KBM-7 (cell line): ENCODE measurements around the gene TBC1D14.
"Not testable (repeated sequence)": the region's sequence is repeated elsewhere in the genome, so short reads cannot be mapped to it uniquely, and the experiment has no call there.

ENCODE experiments used
- DNase-seq: peaks from one replicate; pipeline ENCODE4 v3.0.0-alpha.2; 2015
- in situ Hi-C: fragments of 300-500 bp; cut with MboI; formaldehyde crosslinking; loops from 2 replicates; pipeline ENCODE4 v1.14.3; 2020; ENCODE audit warnings: low sequenced_read_pairs, low pct_unique_long_range_greater_than_20kb, mixed read lengths

Gene TBC1D14

GRCh38 chr4:6905516-6906445 lies 3.8 kb upstream of the TBC1D14 start:
- in situ Hi-C loops, result no loop called here
- no peak for DNase-seq

- in situ Hi-C loops, result not testable (repeated sequence)
These were observed 3.1 kb upstream of the TBC1D14 start for GRCh38 chr4:6906486-6906885.

GRCh38 chr4:6907658-6908191 lies 1.9 kb upstream of the TBC1D14 start:
- in situ Hi-C loops, result no loop called here
- DNase-seq, result no peak

More at GRCh38 chr4:6906486-6906885, 3.1 kb upstream of the TBC1D14 start:
- DNase-seq, result not testable (repeated sequence)

DNA sequence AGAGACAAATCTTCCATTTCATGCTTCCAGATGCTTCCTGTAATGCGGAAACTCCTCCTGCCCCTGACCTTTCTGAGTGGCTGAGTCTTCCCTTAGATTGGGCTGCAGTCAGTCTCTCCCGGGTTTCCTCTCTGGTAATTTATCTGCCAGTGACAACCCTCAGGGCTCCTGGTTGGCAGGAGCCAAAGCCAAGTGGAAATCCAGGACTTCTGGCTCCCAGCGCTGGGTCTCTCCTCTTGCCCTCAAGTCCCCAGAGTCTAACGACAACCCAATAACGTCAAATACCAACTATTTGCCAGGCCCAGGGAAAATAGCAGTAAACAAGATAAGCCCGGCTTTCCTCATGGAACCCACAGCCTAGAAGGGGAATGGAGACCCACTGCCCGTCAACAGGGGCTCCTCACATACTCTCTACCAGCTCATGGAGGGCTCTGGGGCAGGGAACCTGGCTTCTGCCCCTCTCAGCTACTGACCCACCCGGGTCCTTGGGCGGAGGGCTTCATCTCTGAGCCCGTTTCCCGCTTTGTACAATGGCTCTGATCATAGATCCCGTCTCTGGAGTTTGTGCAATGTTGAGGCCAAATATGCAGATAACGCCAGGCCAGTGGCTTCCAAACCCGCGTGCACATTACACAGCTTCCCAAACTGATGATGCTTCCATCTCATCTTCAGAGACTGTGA lies 1.1 kb upstream of the TBC1D14 start:
- no peak for DNase-seq
- in situ Hi-C loops, result no loop called here

DNA sequence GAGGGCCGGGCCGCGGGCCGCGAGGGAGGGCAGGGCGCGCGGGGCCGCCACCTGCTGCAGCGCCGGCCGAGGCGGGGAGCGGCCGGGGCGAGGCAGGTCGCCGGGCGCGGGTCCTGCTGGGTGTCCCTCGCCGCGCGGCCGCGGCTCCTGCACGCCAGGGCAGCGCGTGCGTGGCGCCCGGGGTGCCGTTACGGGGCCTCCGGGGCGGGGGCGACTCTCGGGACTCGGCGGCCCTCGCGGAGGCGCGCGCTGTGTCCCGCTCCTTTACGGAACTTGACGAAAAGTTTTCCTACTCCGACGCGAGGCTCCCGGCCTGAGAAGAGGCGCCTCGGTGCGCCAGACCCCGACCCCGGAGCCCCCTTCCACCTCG lies 329 bp downstream of the TBC1D14 start:
- in situ Hi-C loops, result no loop called here
- DNase-seq, result no peak

- in situ Hi-C loops, result no loop called here
- peak; percentile 50 for DNase-seq
These were observed 824 bp downstream of the TBC1D14 start for GRCh38 chr4:6910340-6910959.

DNA sequence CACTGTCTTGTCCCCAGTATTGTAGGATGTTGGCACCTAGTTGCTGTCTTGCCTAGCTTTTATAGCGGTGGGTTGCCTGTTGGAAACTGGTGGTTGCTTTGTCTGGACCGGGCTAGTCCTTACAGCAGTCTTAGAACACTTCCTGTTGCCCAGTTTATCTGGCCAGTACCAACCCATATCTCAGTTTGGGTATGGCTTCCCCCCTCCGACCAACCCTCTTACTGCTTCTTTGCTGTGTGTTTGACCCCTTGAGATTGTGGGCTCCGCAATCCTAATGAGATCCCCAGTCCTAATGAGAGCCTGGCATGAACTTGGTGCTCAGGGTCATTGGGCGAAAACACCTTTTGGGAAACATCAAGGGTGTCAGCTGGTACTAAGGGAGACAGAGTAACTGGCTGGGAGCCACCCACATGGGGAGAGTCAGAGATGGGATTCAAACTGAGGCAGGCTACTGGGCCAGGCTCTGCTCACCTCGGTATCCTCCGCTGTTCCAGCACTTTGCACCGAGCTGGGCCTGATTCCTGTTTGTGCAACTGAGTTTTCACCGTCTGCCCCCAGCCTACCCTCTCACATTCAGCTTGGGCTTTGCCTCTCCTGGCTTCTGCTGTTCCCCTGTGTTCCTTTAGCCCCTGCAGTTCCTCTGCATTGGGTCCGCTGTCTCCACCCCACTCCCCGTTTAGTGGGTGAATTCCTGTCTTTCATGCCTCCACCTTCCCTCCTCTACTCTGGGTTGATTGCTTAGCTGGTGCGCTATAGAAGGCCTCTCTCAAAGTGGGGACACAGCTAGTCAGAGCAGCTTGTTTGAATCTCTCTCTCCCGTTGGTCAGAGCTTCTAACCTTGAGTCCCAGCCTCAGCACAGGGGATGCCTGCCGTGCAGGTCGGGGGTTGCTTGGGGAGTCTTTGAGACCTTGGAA lies 1.6 kb downstream of the TBC1D14 start:
- no peak for DNase-seq
- in situ Hi-C loops, result no loop called here

- DNase-seq, in situ Hi-C loops: not testable (repeated sequence)
These were observed 2.3 kb downstream of the TBC1D14 start for GRCh38 chr4:6911917-6912316.

- DNase-seq, result peak; percentile 57
- in situ Hi-C loops, result no loop called here
These were observed 2.8 kb downstream of the TBC1D14 start for GRCh38 chr4:6912441-6912840.

GRCh38 chr4:6913350-6913905 lies 3.8 kb downstream of the TBC1D14 start:
- DNase-seq, result no peak
- in situ Hi-C loops, result no loop called here

DNA sequence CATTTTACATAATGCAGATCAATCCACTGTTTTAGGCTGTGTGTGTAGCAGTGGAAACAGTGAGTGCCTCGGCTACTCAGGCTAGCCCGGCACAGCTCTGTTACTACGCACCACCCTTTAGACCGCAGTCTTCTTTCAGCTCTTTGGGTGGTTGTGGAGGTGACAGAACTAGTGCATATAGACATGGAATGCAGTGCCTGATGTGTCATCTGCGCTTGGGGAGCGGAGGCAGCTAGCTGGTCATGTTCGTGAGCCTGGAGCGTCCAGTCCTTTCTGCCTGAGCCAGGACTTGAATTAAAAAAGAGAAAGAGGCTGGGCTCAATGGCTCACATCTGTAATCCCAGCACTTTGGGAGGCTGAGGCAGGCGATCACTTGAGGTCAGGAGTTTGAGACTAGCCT lies 4.8 kb downstream of the TBC1D14 start:
- in situ Hi-C loops, result no loop called here
- no peak for DNase-seq

- in situ Hi-C loops, result no loop called here
- DNase-seq, result no peak
These were observed 5.7 kb downstream of the TBC1D14 start for GRCh38 chr4:6915041-6916005.

DNA sequence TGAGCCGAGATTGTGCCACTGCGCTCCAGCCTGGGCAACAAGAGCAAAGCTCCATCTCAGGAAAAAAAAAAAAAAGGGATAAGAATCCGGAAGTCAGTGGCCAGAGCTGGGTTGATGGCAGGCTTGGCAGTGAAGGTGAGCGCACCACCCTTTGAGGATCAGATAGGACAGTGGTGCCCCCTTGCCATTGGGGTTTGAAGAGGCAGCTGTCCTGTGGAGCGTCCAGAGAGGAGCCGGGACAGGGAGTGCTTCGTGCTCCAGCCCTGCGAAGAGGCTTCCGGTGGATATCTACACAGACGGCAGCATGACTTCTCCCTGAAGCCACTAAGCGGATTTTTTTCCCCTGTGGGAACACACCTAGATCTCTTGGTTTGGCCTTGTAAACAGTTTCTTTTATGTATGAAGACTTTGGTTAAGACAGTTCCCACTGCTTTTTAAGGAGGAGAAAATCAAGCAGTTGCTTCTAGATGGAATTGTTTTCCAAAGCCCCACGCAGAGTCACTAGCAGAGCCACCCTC lies 6.5 kb downstream of the TBC1D14 start:
- in situ Hi-C loops, result no loop called here

GRCh38 chr4:6916587-6917460 lies 7.2 kb downstream of the TBC1D14 start:
- in situ Hi-C loops, result no loop called here
- peak; percentile 91 for DNase-seq

More for the DNA sequence above, 6.5 kb downstream of the TBC1D14 start:
- DNase-seq, result no peak

GRCh38 chr4:6917461-6918271 lies 8.0 kb downstream of the TBC1D14 start:
- DNase-seq, result peak; percentile 94
- in situ Hi-C loops, result no loop called here
